ENCODE data around the gene METTL1.

DNA sequence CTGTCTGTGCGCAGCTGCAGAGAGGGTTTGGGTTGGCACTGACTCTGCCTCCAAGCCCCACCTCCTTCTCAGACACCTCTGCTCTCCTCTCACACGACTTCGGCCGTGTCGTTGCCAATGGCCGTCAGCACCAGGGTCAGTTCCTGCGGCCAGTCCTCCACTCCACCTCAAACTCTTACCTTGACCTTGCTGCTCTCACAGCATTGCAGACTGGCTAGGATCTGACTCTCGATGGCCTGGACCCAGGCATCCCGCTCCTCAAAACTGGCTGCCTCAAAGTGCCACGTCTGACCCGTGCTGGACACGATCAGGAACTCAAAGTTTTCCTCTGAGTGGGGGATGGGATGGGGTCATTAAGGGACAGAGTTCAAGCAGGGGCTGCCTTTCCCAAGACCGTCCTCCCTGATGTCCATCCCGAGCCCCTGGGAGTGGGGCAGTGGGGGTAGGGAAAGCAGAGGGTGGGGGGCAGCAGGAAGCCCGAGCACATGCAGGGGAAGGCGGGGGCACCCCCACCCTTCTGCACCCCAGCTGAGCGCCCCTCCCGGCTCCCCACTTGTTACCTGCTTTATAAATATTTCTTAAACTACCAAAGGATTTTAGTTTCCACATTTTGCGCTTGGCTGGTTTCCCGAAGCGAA, 44.0 kb downstream of the METTL1 start:
- TF ChIP-seq, protein P1, sequence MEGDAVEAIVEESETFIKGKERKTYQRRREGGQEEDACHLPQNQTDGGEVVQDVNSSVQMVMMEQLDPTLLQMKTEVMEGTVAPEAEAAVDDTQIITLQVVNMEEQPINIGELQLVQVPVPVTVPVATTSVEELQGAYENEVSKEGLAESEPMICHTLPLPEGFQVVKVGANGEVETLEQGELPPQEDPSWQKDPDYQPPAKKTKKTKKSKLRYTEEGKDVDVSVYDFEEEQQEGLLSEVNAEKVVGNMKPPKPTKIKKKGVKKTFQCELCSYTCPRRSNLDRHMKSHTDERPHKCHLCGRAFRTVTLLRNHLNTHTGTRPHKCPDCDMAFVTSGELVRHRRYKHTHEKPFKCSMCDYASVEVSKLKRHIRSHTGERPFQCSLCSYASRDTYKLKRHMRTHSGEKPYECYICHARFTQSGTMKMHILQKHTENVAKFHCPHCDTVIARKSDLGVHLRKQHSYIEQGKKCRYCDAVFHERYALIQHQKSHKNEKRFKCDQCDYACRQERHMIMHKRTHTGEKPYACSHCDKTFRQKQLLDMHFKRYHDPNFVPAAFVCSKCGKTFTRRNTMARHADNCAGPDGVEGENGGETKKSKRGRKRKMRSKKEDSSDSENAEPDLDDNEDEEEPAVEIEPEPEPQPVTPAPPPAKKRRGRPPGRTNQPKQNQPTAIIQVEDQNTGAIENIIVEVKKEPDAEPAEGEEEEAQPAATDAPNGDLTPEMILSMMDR (IDR thresholded peaks at IDR 0.05) = no peak
- TF ChIP-seq POLR2A (IDR thresholded peaks at IDR 0.05) = no peak

All from ovary (tissue), 3 donors.